Thyroid gland (tissue), 4 donors: ENCODE results near the gene LBX1. TPM values are rescaled to one million over a fixed set of nuclear protein-coding genes. Genes with fewer than 3 reads are reported as not detected.

Experiments used
- DNase-seq, 2 donors: peaks; one replicate each; pipeline ENCODE4 v3.0.0-alpha.2; 2019
- H3K27ac ChIP-seq, 3 donors: fragments of 200-600 bp; sonication (generic); 1 replicate in 2 of 3; 2 replicates in 1 of 3; pipeline ENCODE4 v1.5.1; 2016 to 2019; ENCODE audit warnings: mild to moderate bottlenecking in 1 of 3, moderate library complexity in 1 of 3
- H3K27me3 ChIP-seq: fragments of 200-600 bp; sonication (generic); one replicate; pipeline ENCODE4 v1.5.1; 2019
- H3K36me3 ChIP-seq, 2 donors: fragments of 200-600 bp; sonication (generic); one replicate each; pipeline ENCODE4 v1.5.1; 2016 to 2019
- H3K4me1 ChIP-seq, 2 donors: fragments of 200-600 bp; sonication (generic); one replicate each; pipeline ENCODE4 v1.5.1; 2017 to 2019
- H3K4me3 ChIP-seq, 3 donors: fragments of 200-600 bp; sonication (generic); replicated peaks in 1 of 3; 1 replicate in 2 of 3; 2 replicates in 1 of 3; pipeline ENCODE4 v1.5.1; 2016; ENCODE audit warnings: mild to moderate bottlenecking in 1 of 3
- H3K9me3 ChIP-seq: fragments of 200-600 bp; sonication (generic); one replicate; pipeline ENCODE4 v1.5.1; 2017
- POLR2A ChIP-seq, 2 donors: fragments of 450-650 bp; IDR thresholded peaks; one replicate each; pipeline ENCODE4 v1.6.1; 2017; ENCODE audit warnings: antibody characterized with exemption in 2 of 2, mild to moderate bottlenecking in 2 of 2, moderate library complexity in 1 of 2
- WGBS, 2 donors: methylation state at CpG; one replicate each; pipeline ENCODE4 v1.1.5; 2017; 5-methylcytosine and 5-hydroxymethylcytosine counted together
- intact Hi-C: fragments of 100-400 bp; cut with DNase I; formaldehyde crosslinking; loops from one replicate; pipeline ENCODE4 v1.15.1; 2023
- total RNA-seq, 4 donors: library from RNA; depleted of rRNA; stranded (reverse); fragments of >200 nt; gene quantifications; one replicate each; pipeline ENCODE4 v1.2.3, GENCODE V29; 2016
- TF ChIP-seq, protein P1 (sequence below), 6 experiments: fragments of 200-600 bp in 3 of 6; fragments of 450-650 bp in 3 of 6; sonication (generic) in 3 of 6; IDR thresholded peaks; one replicate each; pipeline ENCODE4 v1.5.1; 2016 to 2019; ENCODE audit warnings: antibody characterized with exemption in 6 of 6, mild to moderate bottlenecking in 2 of 6, inconsistent platforms in 1 of 6, moderate library complexity in 1 of 6

The LBX1 gene
- total RNA-seq, 4 donors from 2014 or later, result not detected

DNA sequence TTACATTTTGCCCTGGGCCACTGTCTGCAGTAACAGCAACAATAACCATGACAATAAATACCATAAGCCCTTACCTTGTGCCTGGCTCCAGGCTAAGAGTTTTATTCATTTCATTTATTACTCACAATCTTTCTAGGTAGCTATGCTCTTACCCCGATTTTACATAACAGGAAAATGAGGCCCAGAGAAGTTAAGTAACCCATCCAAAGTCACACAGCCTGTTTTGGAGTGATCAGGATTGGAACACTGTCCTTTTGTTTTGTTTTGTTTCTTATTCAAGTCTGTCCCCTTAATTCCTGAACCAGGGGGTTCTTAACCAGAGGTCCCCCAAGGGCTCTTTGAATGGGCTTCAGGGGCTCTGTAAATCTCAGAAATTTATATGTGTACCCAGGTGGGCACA, 4.2 kb upstream of the LBX1 start:
- Histone ChIP-seq H3K27ac (no peak overlapping the region), H3K4me1 (peaks cover 11 to 27% of the 10 kb centered on the region in 2 donors), H3K4me3 (no peak overlapping the region), H3K9me3 (no peaks in the 10 kb centered on the region), H3K27me3 (peaks cover 50% of the 10 kb centered on the region), H3K36me3 (no peaks in the 10 kb centered on the region)
- WGBS, 2 donors, result 23 to 31% methylated on average over 1 of the region's 1 CpG
- DNase-seq, result no peak
- intact Hi-C loops, result no loop called here
- TF ChIP-seq, protein P1, sequence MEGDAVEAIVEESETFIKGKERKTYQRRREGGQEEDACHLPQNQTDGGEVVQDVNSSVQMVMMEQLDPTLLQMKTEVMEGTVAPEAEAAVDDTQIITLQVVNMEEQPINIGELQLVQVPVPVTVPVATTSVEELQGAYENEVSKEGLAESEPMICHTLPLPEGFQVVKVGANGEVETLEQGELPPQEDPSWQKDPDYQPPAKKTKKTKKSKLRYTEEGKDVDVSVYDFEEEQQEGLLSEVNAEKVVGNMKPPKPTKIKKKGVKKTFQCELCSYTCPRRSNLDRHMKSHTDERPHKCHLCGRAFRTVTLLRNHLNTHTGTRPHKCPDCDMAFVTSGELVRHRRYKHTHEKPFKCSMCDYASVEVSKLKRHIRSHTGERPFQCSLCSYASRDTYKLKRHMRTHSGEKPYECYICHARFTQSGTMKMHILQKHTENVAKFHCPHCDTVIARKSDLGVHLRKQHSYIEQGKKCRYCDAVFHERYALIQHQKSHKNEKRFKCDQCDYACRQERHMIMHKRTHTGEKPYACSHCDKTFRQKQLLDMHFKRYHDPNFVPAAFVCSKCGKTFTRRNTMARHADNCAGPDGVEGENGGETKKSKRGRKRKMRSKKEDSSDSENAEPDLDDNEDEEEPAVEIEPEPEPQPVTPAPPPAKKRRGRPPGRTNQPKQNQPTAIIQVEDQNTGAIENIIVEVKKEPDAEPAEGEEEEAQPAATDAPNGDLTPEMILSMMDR (IDR thresholded peaks at IDR 0.05), result no peak
- no peak for TF ChIP-seq POLR2A (IDR thresholded peaks at IDR 0.05)

DNA sequence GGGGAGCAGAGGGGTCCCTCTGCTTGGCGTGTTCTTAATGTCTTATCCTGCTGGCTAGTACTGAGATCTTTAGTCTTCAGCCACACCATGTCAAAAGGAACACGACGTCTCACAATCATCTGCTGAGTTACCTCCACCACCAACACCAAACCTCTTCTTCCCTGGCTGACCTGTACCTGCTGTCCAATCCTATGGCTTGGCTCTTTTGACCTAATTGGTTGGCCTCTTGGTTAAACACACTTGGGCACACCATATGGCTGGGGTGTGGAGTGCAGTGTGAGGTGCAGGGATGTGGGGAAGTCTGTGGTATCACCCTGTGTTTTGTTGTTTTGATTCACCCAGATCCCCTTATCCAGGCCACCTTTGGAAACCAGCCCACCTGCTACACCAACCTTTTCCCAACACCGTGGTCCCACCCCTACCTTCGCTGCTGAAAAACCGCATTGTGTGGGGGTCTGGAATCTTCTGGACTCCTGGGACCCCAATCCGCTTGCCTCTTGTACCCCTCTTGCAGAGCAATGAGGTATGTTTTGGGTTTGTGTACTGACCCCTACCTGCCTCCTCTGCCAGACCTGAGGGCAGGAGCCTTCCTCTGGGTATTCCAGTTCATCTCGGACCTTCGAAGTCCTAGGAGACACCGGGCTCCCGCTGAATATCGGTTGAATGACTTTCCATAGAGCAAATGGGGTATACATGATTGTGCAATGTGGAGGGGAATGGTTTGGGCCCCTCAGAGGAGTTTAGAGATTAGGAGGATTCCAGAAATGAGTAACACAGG, 2.8 kb upstream of the LBX1 start:
- H3K4me1 ChIP-seq, result peaks cover 13 to 35% of the 10 kb centered on the region in 2 donors
- DNase-seq, result no peak
- no peaks in the 10 kb centered on the region for H3K36me3 ChIP-seq
- no peak overlapping the region for H3K27ac ChIP-seq
- no peaks in the 10 kb centered on the region for H3K9me3 ChIP-seq
- intact Hi-C loops, result no loop called here
- no peak overlapping the region for H3K4me3 ChIP-seq
- peaks cover 47% of the 10 kb centered on the region for H3K27me3 ChIP-seq
- TF ChIP-seq, protein P1 (IDR thresholded peaks at IDR 0.05), result no peak
- TF ChIP-seq POLR2A (IDR thresholded peaks at IDR 0.05), result no peak
- WGBS, 2 donors, result 25 to 31% methylated on average over 12 of the region's 12 CpGs

DNA sequence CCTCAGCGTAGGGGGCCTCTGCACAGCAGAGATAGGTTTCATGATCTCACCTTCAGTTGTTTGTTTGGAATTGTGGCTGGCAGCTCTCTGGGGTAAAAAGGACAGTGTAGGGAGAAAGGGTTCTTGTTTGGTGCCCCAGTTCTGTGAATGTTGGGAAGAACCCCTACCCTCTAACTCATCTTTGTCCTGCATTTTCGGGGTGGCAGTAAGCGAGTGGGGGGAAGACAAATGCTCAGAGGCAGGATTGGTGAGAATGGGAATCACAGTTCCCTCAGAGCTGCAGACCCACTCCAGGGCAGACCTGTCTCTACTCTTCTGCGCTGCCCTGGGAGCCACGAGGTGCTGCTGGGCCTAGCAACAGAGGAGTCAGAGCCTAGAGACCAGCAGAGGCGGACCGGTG, 1.8 kb upstream of the LBX1 start:
- TF ChIP-seq, protein P1 (IDR thresholded peaks at IDR 0.05), result no peak
- TF ChIP-seq POLR2A (IDR thresholded peaks at IDR 0.05), result no peak
- intact Hi-C loops, result no loop called here

DNA sequence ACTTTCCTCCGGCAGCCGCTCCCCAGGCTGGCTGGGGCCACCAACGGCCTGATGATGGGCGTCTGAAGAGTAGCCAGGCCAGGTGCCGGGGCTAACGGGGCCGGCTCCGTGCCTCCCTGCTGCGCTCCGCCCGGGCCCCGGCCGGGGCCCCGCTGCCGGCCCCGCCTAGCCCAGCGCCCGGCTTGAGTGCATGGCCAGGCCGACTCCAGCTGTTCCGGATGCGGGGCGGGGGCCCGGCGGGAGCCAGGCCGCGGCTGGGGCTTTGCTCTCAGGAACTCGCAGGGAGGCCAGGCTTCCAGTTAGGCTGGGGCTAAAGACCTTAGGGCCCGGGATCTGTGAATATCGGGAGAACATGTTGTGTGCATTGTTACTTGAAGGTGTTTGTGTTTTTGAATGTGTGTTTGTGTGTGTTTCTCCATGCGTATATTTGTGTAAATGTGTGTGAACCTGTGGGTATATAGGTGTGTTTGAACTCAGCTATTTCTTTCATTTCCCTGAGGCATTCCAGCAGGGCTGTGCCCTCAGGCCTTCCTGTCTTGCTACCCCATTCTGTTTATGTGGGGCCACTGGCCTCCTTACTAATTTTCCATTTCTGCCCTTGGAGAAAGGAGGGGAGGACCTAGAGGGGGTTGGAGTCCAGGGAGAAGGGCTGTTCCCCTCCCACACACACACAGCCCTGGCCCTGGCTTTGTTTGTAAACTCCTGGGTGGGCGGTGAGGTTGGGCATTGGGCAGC, 1.1 kb upstream of the LBX1 start:
- no peak overlapping the region for H3K4me3 ChIP-seq
- H3K27me3 ChIP-seq, result peaks cover 48% of the 10 kb centered on the region
- H3K36me3 ChIP-seq, result no peaks in the 10 kb centered on the region
- TF ChIP-seq POLR2A (IDR thresholded peaks at IDR 0.05), result no peak
- TF ChIP-seq, protein P1 (IDR thresholded peaks at IDR 0.05), result no peak
- H3K4me1 ChIP-seq, result peaks cover 22 to 45% of the 10 kb centered on the region in 2 donors
- no peaks in the 10 kb centered on the region for H3K9me3 ChIP-seq
- intact Hi-C loops, result no loop called here
- DNase-seq, result no peak
- 9 to 12% methylated on average over 12 to 21 of the region's 31 CpGs for WGBS, 2 donors
- no peak overlapping the region for H3K27ac ChIP-seq

More for the DNA sequence above, 1.8 kb upstream of the LBX1 start:
- no peaks in the 10 kb centered on the region for H3K9me3 ChIP-seq
- no peaks in the 10 kb centered on the region for H3K36me3 ChIP-seq
- H3K4me3 ChIP-seq, result no peak overlapping the region
- DNase-seq, result no peak
- WGBS, 2 donors, result 40 to 71% methylated on average over 3 to 7 of the region's 7 CpGs
- no peak overlapping the region for H3K27ac ChIP-seq
- peaks cover 46% of the 10 kb centered on the region for H3K27me3 ChIP-seq
- peaks cover 20 to 38% of the 10 kb centered on the region in 2 donors for H3K4me1 ChIP-seq

DNA sequence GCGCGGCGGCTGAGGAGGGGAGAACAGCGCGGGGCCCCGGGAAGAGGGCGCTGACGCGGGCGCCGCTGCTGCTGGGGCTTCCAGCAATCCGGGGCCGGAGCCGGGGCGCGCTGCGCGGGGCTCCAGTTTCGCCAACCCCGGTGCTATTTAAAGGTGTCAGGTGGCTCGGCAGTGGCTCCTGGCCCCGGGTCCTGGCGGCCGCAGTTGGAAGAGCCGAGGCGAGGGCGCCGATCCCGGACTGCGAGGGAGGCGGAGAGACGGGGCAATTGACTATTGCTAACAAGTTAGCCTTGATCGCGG, 347 bp downstream of the LBX1 start:
- WGBS, 2 donors, result 3 to 5% methylated on average over 5 to 11 of the region's 34 CpGs
- Histone ChIP-seq H3K27ac (no peak overlapping the region), H3K36me3 (no peaks in the 10 kb centered on the region), H3K9me3 (no peaks in the 10 kb centered on the region), H3K27me3 (peaks cover 62% of the 10 kb centered on the region), H3K4me3 (no peak overlapping the region), H3K4me1 (peaks cover 28 to 57% of the 10 kb centered on the region in 2 donors)
- no peak for DNase-seq
- TF ChIP-seq, protein P1 (IDR thresholded peaks at IDR 0.05), result no peak
- no peak for TF ChIP-seq POLR2A (IDR thresholded peaks at IDR 0.05)
- intact Hi-C loops, result no loop called here
